ENCODE results near the gene CLCN7.
"Not testable (repeated sequence)": the region's sequence is repeated elsewhere in the genome, so short reads cannot be mapped to it uniquely, and the experiment has no call there.

Gene CLCN7

GRCh38 chr16:1488619-1489018 lies 13.8 kb upstream of the CLCN7 start, which contains the start of gene PTX4:
Gene PTX4 (minus strand): TSS chr16:1488944. CDS start chr16:1488909, 35 bp downstream.
- in situ Hi-C loops (cut with MboI; ENCODE audit: low sequenced_read_pairs) = no loop called here

GRCh38 chr16:1488054-1488601 lies 13.3 kb upstream of the CLCN7 start:
- in situ Hi-C loops (cut with MboI; ENCODE audit: low sequenced_read_pairs) = no loop called here

GRCh38 chr16:1487395-1488053 lies 12.7 kb upstream of the CLCN7 start:
- in situ Hi-C loops (cut with MboI; ENCODE audit: low sequenced_read_pairs) = no loop called here

GRCh38 chr16:1486551-1487390 lies 11.9 kb upstream of the CLCN7 start:
- in situ Hi-C loops (cut with MboI; ENCODE audit: low sequenced_read_pairs) = no loop called here

GRCh38 chr16:1485847-1486496 lies 11.1 kb upstream of the CLCN7 start:
- in situ Hi-C loops (cut with MboI; ENCODE audit: low sequenced_read_pairs) = no loop called here

- in situ Hi-C loops (cut with MboI; ENCODE audit: low sequenced_read_pairs) = no loop called here
Measured at GRCh38 chr16:1481906-1482835, 7.3 kb upstream of the CLCN7 start.

GRCh38 chr16:1478937-1479336 lies 4.1 kb upstream of the CLCN7 start:
- in situ Hi-C loops (cut with MboI; ENCODE audit: low sequenced_read_pairs) = not testable (repeated sequence)

- in situ Hi-C loops (cut with MboI; ENCODE audit: low sequenced_read_pairs) = no loop called here
Measured at GRCh38 chr16:1477033-1477432, 2.2 kb upstream of the CLCN7 start.

- in situ Hi-C loops (cut with MboI; ENCODE audit: low sequenced_read_pairs) = no loop called here
Measured at GRCh38 chr16:1475552-1476114, 805 bp upstream of the CLCN7 start.

GRCh38 chr16:1474082-1474795 lies 589 bp downstream of the CLCN7 start:
- in situ Hi-C loops (cut with MboI; ENCODE audit: low sequenced_read_pairs) = no loop called here

GRCh38 chr16:1472974-1473373 lies 1.9 kb downstream of the CLCN7 start:
- in situ Hi-C loops (cut with MboI; ENCODE audit: low sequenced_read_pairs) = no loop called here

GRCh38 chr16:1471569-1472194 lies 3.1 kb downstream of the CLCN7 start:
- in situ Hi-C loops (cut with MboI; ENCODE audit: low sequenced_read_pairs) = no loop called here

- in situ Hi-C loops (cut with MboI; ENCODE audit: low sequenced_read_pairs) = no loop called here
Measured at GRCh38 chr16:1470481-1471251, 4.2 kb downstream of the CLCN7 start.

GRCh38 chr16:1469693-1470201 lies 5.1 kb downstream of the CLCN7 start:
- in situ Hi-C loops (cut with MboI; ENCODE audit: low sequenced_read_pairs) = no loop called here

- in situ Hi-C loops (cut with MboI; ENCODE audit: low sequenced_read_pairs) = not testable (repeated sequence)
Measured at GRCh38 chr16:1469141-1469540, 5.7 kb downstream of the CLCN7 start.

- in situ Hi-C loops (cut with MboI; ENCODE audit: low sequenced_read_pairs) = no loop called here
Measured at GRCh38 chr16:1468426-1468810, 6.4 kb downstream of the CLCN7 start.

GRCh38 chr16:1466968-1467521 lies 7.8 kb downstream of the CLCN7 start:
- in situ Hi-C loops (cut with MboI; ENCODE audit: low sequenced_read_pairs) = no loop called here

- in situ Hi-C loops (cut with MboI; ENCODE audit: low sequenced_read_pairs) = no loop called here
Measured at GRCh38 chr16:1466054-1466453, 8.8 kb downstream of the CLCN7 start.
